GM10266 (cell line): ENCODE results near the gene ELP4.

Experiments
- DNase-seq: peaks from one replicate; pipeline ENCODE4 v3.0.0; 2012; ENCODE audit errors: extremely low spot score
- TF ChIP-seq, protein P1 (sequence below): IDR thresholded peaks from 2 replicates; pipeline ENCODE4 v1.5.1; 2012; ENCODE audit warnings: mild to moderate bottlenecking, low read depth; ENCODE audit not compliant: control insufficient read depth, insufficient read depth; ENCODE audit errors: missing control alignments

ELP4 gene

DNA sequence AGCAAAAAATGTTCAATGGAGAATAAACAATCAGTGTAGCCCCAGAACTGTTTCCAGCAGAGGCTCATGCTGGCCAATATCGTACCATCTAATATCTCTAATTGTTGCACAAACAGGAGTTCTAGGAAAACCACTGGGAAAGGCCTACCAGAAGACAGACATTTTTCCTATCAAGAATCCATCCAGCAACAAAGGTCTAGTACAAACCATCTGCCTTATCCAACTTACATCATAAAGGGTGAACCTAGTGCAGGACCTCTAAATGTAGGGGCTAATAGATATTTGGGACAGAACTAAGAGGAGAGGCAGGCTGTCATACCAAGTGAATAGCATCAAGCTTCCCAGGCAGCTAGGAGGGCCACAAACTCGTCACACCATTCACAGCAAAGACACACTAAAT lies 282.9 kb downstream of the ELP4 start:
- TF ChIP-seq, protein P1, sequence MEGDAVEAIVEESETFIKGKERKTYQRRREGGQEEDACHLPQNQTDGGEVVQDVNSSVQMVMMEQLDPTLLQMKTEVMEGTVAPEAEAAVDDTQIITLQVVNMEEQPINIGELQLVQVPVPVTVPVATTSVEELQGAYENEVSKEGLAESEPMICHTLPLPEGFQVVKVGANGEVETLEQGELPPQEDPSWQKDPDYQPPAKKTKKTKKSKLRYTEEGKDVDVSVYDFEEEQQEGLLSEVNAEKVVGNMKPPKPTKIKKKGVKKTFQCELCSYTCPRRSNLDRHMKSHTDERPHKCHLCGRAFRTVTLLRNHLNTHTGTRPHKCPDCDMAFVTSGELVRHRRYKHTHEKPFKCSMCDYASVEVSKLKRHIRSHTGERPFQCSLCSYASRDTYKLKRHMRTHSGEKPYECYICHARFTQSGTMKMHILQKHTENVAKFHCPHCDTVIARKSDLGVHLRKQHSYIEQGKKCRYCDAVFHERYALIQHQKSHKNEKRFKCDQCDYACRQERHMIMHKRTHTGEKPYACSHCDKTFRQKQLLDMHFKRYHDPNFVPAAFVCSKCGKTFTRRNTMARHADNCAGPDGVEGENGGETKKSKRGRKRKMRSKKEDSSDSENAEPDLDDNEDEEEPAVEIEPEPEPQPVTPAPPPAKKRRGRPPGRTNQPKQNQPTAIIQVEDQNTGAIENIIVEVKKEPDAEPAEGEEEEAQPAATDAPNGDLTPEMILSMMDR, result no peak
- DNase-seq, result no peak

DNA sequence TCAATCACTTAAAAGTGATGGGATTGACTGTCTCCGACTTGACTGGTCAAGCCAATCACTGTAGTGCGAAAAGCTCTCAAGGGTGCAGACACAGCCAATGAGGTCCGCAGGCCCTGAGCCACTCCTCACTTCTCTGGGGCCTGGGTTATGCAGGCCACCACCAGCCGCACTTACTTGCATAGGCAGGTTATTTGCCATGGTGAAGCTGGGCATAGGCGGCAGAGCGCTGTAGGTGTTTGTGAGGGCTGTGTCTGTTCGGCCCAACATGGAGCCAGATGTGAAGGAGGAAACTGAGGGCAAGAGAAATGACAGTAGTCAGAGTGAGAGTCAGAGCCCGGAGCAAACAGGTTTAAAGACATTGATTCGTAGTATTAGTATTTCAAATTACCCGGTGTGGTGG lies 283.7 kb downstream of the ELP4 start:
- DNase-seq, result no peak
- TF ChIP-seq, protein P1, result no peak

- TF ChIP-seq, protein P1, result no peak
- no peak for DNase-seq
Measured at GRCh38 chr11:31794548-31794947, 285.0 kb downstream of the ELP4 start.

- TF ChIP-seq, protein P1, result no peak
- no peak for DNase-seq
Measured at GRCh38 chr11:31795706-31796498, 286.3 kb downstream of the ELP4 start.

- TF ChIP-seq, protein P1, result no peak
- DNase-seq, result no peak
Measured at GRCh38 chr11:31796499-31797189, 287.1 kb downstream of the ELP4 start.

GRCh38 chr11:31797190-31798056 lies 287.9 kb downstream of the ELP4 start:
- no peak for DNase-seq
- TF ChIP-seq, protein P1, result no peak
